Stimulated activated CD4-positive, alpha-beta T cell treated with anti-CD3 and anti-CD28 coated beads, Interleukin-4, amount 100 ng/mL, for 4 hours (primary cell): ENCODE data around the gene NACAD.
A peak's percentile ranks its signal among the peaks of the same experiment; 100 is the strongest.

Experiments
- DNase-seq, 2 experiments: peaks; one replicate each; pipeline ENCODE4 v3.0.0-alpha.2; 2020

The NACAD gene, protein sequence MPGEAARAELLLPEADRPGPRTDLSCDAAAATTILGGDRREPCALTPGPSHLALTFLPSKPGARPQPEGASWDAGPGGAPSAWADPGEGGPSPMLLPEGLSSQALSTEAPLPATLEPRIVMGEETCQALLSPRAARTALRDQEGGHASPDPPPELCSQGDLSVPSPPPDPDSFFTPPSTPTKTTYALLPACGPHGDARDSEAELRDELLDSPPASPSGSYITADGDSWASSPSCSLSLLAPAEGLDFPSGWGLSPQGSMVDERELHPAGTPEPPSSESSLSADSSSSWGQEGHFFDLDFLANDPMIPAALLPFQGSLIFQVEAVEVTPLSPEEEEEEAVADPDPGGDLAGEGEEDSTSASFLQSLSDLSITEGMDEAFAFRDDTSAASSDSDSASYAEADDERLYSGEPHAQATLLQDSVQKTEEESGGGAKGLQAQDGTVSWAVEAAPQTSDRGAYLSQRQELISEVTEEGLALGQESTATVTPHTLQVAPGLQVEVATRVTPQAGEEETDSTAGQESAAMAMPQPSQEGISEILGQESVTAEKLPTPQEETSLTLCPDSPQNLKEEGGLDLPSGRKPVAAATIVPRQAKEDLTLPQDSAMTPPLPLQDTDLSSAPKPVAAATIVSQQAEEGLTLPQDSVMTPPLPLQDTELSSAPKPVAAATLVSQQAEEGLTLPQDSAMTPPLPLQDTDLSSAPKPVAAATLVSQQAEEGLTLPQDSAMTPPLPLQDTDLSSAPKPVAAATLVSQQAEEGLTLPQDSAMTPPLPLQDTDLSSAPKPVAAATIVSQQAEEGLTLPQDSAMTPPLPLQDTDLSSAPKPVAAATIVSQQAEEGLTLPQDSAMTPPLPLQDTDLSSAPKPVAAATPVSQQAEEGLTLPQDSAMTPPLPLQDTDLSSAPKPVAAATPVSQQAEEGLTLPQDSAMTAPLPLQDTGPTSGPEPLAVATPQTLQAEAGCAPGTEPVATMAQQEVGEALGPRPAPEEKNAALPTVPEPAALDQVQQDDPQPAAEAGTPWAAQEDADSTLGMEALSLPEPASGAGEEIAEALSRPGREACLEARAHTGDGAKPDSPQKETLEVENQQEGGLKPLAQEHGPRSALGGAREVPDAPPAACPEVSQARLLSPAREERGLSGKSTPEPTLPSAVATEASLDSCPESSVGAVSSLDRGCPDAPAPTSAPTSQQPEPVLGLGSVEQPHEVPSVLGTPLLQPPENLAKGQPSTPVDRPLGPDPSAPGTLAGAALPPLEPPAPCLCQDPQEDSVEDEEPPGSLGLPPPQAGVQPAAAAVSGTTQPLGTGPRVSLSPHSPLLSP (N-terminal part only)

DNA sequence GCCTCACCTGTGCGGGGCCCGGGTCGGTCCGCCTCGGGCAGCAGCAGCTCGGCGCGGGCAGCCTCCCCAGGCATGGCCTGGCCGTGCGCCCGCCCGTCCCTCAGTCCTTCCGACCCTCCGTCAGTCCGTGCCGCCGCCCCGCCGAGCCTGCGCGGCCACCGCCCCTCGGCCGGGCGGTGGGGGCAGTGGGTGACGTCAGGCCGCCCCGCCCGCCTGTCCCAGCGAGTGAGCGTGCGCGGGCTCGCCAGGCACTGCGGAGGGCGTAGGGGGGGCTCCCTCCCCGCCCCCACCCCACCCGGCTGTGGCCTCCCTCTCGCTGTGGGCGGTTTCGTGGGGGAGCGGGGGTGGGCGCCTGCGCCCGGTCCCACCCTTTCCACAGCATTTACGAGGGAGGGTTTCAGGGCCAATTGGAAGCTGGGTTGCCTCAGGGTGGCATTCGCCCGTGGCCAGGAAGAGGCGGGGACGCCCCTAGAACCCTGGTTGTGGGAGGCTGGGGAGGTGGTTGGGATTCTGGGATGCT is at the start of gene NACAD:
NACAD (minus strand) TSS at position 149 of the 520 bp plus-strand sequence; CDS start at position 74, 75 bp downstream.
- peak; percentile 15 to 45 for DNase-seq

DNA sequence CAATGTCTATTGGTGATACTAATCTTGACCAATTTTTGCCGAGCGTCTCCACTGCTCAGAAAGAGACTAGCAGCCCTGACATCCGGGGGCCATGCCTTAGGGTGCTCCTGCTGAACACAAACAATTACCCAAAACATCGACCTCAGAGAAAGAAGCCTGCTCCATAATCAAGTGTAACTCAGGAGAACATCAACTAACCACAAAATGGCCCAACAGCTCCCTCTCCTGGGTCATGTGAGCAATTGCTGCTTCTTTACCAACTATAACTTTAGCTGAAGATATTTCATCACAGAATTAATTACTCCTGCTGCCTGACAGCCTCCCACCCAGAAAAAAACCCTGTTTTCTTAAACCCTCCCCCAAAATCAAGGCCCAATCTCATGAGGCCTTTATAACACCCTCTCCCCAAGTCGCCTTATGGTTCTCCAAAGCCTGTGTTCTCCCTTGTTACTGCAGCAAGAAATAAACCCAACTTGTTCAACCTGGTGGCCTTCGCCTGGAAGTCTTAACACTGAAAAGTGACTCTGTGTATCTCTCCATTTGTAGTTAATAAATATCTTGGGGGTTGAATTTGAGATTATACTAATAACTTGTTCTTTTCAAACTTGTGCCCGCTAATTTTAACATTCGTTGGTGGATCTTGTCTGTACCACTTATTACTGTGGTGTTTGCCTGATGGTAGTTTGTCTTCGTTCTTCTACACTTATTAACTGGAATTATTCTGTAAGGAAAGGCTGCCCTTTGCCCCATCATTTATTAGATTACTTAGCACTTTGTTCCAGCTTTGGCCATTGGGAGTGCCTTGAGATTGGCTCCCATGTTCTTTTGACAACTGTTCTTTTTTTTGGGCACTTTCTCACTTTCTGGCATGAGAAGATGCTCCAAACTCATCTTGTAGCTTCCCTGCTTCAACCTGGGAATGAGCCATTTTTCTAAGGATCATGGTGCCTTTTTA is 47.6 kb upstream of the NACAD start:
- DNase-seq = peak; percentile 43 to 61

DNA sequence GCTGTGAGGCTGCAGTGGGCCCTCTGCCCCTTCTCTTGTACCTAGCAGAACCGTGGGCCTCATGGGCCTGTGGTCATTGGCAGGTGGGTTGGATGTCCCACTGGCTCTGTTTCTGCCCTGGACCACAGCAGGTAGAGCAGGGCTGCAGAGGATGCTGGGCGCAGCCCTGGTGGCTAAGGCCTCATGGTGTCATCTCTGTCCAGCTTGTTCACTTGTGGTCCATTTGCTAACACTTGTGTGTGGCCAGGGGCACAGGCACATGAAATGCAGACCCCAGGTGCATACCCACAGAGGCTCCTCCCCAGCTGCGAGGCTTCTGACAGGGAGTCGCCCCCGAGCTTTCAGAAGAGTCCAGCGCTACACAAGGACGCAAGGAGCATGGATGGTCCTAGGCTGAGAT is 45.1 kb upstream of the NACAD start:
- no peak for DNase-seq

DNA sequence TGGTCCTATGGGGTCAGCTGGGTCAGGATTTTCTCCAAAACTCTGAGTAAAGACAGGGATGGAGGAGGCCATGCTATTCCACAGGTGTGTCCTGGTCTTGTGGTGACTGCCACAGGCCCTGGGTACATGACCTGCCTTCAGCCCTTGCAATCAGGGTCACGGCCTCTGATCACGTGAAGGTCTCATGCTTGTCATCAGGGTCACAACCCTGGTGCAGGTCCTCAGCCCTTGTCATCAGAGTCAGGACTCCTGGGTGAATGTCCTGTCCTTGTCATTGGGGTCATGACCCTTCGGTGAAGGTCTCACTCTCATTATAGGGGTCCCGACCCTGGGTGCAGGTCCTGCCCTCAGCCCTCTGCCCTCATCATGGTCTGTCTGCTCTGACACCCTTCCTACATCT is 44.6 kb upstream of the NACAD start:
- no peak for DNase-seq

DNA sequence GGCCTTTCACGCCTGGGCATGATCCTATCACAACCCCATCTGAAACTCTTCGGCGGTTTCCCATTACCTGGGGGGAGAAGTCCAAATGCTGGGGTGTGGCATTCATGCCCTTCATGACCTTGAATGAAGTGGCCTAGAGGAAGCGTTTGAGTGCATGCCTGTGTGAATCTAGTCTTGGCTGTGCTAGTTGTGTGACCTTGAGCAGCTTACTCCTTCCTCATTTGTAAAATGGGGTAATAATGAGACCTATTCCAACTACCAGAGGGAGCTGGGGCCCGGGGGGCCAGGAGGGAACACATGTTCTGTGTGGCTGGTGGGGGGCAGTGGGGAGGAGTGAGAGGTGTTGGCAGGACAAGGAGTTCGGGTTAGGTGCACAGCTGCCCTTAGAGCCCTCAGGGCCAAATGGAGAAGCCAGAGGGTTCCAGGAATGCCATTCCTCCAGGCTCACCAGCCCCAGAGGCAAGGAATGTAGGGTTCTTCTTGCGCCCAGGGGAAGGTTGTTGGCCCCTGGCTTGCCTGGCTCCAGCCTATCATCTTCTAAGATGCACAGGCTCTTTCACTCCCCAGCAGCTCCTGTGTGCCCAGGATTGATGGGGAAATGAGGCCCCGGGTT is 44.0 kb upstream of the NACAD start:
- DNase-seq = no peak

DNA sequence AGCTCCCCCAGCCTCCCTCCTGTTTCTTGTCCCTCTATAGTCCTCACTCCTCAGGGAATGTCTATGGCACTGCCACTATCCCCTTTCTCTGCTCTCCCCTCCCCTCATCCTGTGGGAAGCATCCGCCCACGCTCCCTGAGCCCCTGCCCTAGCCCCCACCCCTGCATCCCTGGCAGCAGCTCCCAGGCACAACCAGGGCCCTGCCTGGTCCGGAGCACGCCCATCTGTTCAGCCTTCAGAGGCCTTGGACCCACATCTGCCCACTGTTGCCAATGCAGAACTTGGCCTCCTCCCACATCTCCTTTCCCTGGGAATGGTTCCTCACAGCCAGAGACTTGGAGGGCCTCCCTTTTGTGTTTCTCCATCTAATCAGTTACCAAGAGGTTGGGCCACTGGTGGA is 43.1 kb upstream of the NACAD start:
- DNase-seq = no peak

DNA sequence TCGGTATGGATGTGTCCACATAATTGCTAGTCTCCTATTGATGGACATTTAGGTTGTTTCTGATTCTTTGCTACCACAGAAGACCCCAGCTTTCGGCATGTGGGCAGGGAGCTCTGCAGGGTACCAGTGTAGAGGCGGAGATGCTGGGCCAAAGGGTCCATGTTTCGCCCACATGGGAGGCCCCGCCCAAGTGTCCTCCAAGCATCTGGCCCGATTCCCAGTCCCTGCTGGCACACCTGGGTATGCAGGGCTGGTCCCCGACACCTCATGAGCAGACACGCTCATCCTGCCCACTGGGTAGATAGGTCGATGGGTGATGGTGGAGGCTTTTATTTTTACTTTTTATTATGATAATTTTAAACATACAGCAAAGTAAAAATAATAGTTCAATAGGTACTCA is 42.1 kb upstream of the NACAD start:
- no peak for DNase-seq

DNA sequence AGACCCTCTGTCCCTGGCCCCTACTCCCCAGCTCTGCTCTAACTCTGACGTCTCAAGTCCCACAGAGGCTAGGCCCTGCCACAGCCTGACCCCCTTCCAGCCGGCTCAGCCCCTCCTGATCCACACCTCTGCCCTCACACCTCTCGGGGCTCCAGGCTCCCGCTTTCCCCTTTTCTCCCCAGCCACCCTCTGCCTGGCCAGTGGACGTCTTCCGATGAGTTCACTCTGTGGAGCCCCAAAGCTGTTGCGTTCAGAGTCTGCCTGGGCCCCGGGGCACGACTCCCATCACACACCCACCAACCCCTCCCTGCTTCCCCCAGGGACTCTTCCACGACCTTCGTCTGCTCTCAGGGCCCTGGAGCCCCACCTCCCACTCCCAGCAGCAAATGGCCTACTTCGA is 41.1 kb upstream of the NACAD start:
- no peak for DNase-seq

DNA sequence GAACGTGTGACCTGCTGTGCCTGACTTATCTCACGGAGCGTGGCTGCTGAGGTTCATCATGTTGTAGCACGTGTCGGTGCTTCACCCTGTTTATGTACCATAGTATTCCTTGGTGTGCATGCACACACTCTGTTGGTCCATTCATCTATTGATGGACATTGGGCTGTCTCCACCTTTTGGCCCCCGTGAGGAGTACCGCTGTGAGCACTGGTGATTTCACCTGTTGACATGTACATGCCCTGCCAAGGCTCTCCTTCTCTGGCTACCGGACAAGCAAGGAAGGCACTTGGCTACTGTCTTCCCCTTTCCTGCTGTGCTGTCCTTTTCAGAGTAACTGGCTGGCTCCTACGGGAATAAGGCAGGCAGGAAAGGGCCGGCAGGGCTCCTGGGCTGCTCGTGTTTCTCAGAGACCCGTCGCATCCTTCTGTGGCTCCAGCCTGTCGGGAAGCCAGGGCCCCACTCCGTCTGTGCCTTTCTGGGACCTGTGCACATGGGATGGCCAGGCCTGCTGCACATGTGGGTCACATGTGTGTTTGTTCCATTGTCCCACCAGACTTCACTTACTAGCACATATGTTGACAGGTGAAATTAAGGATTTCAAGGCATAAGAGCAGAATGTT is 40.5 kb upstream of the NACAD start:
- no peak for DNase-seq

DNA sequence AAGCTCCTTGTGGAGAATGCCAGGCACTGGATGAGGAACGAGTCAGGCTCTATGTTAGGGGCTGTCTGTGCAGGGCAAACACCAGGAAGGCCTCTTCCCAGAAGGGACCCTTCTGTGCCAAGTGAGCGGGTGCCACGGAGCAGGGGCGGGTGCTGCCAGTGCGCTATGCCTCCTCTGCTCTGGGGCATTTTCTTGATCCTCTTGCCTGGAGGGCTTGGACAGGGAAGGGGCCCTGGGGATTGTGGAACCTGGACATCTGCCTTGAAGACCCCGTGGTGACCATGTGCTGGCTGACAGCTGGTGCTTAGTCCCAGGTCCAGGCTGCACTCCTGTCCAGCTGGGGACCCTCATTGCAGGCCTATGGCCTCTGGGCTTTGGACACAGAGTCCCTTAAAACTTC is 38.2 kb upstream of the NACAD start:
- no peak for DNase-seq

DNA sequence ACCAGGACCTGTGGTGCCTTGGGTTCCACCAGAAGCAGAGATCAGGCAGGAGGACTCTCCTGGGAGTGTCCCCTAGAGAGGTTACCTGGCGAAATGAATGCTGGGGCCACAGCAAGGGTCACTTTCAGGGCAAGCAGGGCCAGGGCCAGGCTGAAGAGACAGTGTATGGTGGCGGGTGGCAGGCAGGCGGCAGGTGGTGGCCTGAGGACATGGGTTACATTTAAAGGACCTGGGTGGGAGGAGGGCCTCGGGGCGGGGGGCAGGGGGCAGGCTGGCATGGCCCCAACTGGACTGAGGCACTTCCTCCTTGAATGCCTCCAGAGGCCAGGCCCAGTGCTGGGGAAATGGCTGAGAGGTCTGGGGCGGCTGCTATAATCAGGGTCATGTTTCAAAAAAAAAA is 37.4 kb upstream of the NACAD start:
- DNase-seq = no peak

DNA sequence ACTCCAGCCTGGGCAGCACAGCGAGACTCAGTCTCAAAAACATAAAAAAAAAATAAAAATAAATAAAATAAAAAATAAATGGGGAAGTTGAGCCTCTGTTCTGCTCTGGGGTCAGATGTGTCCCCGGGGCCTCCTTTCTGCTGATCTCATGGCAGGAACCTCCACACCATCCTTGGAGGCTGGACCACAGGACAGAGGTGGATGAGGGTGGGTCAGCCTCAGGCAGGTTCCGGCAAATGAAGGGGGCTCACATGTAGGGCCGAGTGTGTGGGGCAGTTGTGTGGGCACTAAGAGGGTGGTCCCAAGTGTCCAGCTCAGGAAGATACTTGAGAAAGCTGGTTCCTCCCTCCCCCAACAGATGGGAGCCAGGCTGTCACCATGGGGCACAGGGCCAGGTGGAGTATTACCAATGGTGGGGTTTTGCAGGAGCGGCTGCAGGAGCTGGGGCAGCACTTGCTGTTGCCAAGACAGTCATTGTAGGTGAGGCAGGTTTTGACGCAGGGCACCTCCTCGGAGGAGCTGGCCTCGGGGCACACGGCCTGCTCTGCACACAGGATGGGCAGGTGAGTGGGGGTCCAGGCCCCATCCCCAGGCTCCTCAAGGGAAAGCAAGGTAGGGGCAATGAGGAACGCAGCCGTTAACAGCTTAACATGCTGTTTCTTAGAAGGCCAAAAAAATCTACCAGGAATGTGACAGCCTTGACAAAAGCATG is 36.6 kb upstream of the NACAD start:
- DNase-seq = no peak

DNA sequence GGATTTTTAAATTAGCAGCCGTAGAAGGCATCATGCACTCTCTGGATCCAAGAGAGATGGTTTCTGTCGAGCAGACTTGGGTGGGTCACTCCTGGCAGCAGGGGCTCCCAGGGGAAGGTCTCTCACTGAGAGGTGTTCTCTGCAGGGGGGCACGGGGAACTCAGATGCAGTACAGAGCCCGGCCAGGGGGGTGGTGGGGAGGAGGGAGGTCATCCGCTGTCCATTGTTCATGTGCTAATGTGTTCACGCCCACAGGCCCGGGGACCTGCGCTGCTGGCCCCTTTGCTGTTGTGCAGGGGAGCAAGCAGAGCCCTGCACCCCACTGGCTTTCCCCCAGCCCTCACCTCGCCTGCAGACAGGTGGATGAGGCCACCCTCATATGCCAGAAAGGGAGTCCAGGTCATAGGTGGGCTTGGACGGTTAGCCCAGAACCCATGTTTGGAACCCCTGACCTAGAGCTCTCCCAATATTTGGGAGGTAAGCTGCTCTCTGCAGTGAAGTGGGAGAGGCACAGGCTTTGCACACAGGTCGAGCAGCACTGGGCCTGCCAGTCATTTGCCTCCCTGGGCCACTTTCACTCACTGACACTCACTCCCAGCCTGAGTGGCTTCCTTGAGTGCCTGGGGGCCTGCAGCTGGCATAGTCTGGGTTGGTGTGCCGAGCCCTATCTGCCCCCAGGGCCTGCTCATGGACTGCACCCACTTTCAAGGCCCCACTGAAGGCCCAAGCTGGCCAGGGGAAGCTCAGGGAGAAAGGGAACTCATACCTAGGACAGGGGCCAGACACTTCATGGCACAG is 35.3 kb upstream of the NACAD start:
- DNase-seq = no peak

DNA sequence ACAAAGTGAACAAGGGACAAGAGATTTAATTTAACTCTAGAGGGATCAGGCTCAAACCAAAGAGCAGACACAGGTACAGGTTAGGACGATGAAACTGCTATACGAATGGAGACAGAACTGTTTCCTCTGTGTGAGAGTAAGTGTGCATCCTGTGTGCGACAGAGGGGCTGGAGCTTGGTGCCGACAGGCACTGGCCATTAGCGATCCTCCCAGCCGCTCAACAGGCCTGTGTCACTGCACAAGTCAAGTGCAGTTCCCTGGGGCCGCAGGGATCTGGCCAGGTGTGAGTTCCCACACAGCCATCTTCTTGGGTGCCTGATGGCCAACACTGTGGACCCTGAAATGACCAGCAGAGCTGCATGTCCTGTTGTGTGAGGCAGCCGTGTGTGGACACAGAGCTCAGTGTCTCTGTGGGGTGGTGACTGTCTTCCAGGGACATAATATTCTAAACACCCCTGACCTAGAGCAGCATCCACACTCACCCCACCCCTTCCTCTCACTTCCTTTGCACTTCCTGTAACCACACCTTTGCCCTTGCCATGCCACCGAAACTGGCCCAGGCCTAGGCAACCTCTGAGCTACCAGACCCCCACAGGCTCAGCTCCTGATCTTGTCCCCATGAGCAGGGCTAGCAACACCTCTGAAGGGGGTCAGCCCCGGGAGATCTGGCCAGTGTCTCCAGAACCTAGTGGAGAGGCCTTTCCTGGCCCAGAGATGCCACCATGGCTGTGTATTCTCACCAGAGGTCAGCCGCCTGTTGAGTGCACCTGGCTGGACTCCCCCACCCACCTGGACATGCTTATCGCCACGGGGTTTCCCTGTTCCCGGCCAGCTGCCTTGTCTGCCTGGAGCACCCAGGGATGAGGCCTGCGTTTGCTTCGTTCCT is 34.4 kb upstream of the NACAD start:
- DNase-seq = no peak

DNA sequence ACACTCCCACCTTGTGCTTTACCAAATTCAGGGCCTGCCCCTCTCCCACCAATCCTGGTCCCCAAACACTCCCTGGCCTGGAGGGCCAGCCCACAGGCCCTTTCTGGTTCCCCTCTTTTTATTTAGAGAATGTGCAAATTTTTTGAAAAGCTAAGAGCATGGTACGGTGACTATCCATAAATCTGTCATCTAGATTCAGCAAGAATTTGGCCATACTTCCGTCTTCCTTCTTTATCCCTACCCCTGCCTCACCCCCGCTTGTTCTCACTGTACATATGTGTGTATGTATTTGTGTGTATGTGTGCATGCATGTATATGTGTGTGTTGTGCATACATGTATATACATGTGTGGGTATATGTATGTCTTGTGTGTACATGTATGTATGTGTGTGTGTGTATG is 30.8 kb upstream of the NACAD start:
- DNase-seq = no peak

DNA sequence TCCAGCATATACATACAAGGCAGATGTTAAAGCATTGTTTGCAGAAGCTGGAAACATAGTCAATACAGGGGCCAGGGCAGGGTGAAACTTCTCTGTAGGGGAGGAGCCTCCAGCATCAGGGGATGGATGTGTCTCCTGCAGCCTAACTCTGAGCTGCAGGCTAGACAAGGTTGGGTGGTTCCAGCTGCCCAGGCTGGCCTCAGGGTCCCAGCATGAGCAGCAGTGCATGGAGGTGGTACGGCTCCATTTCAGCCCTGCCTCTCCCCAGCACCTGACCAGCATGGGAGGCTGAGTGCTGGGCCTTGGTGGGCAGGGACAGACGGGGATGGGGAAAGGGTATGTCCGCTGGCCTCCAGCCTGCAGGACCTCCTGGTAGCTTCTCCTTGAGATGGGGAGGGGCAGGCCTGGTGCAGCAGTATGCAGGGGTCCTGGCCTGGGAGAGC is 30.1 kb upstream of the NACAD start:
- DNase-seq = no peak

DNA sequence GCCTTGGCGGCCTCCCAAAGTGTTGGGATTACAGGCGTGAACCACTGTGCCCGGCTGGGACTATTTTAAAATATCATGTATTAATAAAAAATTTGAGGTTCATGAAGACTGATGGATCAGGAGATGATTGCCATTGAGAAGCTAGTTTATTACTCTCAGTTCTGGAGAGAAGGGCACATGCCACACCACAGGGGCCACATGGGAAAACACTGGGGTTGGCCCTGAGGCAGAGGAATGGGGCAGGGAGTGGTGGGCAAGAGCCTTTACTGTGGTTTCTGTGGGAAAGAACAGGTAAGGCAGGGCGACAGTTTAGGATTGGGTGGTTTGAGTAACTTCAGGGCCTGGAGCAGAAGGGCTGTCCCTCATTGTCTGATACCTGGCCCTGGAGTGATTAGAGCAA is 29.5 kb upstream of the NACAD start:
- no peak for DNase-seq

DNA sequence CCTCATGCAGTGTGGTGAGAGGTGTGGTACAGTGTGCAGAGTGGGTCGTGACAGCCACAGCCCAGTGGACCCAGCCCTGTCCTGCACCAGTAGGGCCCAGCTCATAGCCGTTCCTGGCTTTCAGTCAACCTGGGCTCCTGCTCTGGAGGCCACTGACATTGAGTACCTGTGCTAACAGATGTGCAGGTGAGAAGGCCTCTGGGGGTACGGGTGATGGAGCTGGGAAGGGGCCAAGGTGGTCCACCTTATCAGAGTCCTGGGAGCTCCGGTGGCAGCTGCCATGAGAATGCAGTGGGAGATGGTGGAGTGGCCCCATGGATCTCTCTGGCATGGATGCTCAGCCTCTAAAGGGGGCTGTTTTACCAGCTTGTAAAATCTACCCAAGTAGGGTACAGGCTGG is 28.8 kb upstream of the NACAD start:
- DNase-seq = no peak
